A673 (cell line): Measurements from ENCODE around the gene NUDCD3.

Source experiments
- CTCF ChIP-seq: fragments of 300-800, 200-600 bp; sonication (generic); conservative IDR thresholded peaks from 2 replicates; pipeline ENCODE4 v1.5.1; 2017; ENCODE audit warnings: low read depth, mild to moderate bottlenecking, antibody characterized with exemption, low read length, moderate library complexity, mixed read lengths
- EZH2 ChIP-seq: fragments of 200-600 bp; sonication (generic); IDR thresholded peaks from 2 replicates; pipeline ENCODE4 v1.6.1; 2017; ENCODE audit warnings: borderline replicate concordance, low read depth, mild to moderate bottlenecking, mixed read lengths, antibody characterized with exemption, low read length; ENCODE audit not compliant: poor library complexity, severe bottlenecking

DNA sequence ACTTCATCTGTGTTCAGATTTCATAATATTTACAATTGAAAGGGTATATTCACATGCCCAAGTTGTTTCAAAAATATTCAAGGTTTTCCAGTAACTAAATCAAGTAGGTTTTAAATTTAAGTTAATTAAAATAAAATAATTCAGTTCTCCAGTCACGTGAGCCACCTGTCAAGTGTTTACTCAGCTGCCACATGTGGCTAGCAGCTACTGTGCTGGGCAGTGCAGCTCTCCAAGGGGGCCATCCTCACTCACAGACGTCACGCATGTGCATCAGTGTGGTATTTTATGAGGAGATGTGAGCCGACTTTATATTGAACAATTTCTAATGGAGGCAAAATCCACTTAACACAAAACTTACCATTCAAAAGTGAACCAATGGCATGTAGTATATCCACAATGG, 95.4 kb downstream of the NUDCD3 start:
- no peak for TF ChIP-seq CTCF
- no peak for TF ChIP-seq EZH2
